ENCODE measurements around the gene CLEC4E.
"Not testable (repeated sequence)": the region's sequence is repeated elsewhere in the genome, so short reads cannot be mapped to it uniquely, and the experiment has no call there.

Gene CLEC4E

DNA sequence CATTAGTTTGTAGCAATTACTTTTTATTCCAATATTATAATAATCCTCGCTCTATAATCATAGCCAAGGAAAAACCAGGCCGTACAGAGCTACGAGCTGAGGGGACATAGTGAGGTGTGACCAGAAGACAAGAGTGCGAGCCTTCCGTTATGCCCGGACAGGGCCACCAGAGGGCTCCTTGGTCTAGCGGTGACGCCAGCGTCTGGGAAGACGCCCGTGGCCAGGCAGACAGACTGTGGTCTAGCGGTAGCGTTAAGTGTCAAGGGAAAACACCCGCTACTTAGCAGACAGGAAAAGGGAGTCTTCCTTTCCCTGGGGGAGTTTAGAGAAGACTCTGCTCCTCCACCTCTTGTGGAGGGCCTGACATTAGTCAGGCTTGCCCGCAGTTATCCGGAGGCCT lies 2.9 kb downstream of the CLEC4E start:
- not testable (repeated sequence) for DNase-seq (ENCODE audit: low spot score)

- no peak for DNase-seq (ENCODE audit: low spot score)
Measured at GRCh38 chr12:8532045-8532444, 8.7 kb downstream of the CLEC4E start.

DNA sequence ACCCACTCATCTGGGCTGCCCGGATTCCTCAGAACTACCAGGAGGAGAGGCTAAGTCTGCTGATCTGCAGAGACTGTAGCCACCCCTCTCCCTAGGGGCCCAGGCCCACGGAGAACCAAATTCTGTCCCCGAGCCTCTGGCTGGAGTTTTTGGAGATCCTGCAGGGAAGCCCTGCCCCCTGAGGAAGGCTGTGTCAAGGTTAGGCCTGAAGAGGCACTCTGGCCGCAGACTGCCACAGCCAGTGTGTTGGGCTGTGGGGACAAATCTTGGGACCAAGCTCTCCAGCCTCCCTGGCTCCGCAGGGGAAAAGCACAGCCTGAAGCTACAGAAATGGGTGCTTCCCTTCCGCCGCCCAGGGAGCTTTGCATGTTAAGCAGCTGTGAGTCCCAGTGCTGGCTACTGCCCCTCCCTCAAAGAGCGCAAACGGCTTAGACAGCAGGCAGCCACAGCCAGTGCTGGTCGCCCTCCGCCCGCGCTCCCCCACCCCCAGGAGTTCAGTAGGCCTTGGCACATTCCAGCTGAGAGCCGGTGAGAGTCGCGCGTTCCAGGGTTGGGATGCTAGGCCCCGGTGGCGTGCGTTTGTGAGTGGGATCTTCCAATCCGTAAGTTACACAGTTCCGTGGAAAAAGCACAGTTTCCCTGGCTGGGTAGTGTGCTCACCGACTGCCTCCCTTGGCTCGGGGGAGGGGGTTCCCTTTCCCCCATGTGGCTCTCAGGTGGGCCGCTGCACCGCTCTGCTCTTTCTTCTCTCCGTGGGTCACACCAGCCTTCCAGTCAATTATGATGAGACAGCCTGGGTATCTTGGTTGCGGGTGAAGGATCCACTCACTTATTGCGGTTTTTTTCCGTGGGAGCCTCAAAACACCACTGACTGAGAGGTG lies 13.2 kb downstream of the CLEC4E start:
- DNase-seq (ENCODE audit: low spot score), result no peak

DNA sequence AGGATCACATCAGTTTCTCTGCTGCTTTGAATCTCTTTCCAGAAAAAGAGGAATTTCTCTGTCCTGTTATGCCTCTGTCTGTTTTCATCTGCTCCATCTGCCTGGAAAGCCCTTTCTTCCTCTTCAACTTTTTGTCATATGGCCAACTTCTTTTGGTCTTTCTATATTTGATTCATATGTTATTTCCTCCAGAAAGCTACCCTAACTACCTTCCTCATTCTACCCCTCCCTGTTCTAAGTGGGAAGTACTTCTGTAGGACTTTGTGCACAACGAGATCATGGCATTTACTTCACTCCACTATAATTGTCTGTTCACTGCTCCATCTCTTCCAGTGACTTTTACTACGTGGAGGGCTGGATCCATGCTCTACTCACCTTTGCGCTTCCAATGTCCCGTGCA lies 21.5 kb downstream of the CLEC4E start:
- DNase-seq (ENCODE audit: low spot score), result no peak

GRCh38 chr12:8517971-8518370 lies 22.7 kb downstream of the CLEC4E start:
- no peak for DNase-seq (ENCODE audit: low spot score)

DNA sequence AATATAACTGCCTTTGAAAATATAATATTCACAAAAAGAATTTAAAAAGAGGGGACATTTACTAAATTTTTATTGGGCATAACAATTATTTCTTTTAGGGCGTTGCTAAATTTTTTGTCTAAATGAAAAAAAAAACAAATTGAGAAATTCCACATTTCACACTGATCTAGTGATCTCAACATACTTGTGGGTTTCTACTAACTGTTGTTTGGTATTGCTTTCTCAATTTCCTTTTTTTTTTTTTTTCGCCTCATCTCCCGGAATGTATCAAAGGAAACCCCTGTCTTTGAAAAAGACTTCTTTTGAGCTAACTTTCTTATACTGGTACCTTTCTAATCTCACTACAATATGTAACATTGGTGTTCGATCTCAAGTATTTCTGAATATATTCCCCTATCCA lies 27.4 kb downstream of the CLEC4E start, which contains the start of gene CLEC4D:
CLEC4D (plus strand) TSS at position 248 of the 400 bp plus-strand sequence. CDS start 230 bp downstream, outside the sequence.
- no peak for DNase-seq (ENCODE audit: low spot score)

DNA sequence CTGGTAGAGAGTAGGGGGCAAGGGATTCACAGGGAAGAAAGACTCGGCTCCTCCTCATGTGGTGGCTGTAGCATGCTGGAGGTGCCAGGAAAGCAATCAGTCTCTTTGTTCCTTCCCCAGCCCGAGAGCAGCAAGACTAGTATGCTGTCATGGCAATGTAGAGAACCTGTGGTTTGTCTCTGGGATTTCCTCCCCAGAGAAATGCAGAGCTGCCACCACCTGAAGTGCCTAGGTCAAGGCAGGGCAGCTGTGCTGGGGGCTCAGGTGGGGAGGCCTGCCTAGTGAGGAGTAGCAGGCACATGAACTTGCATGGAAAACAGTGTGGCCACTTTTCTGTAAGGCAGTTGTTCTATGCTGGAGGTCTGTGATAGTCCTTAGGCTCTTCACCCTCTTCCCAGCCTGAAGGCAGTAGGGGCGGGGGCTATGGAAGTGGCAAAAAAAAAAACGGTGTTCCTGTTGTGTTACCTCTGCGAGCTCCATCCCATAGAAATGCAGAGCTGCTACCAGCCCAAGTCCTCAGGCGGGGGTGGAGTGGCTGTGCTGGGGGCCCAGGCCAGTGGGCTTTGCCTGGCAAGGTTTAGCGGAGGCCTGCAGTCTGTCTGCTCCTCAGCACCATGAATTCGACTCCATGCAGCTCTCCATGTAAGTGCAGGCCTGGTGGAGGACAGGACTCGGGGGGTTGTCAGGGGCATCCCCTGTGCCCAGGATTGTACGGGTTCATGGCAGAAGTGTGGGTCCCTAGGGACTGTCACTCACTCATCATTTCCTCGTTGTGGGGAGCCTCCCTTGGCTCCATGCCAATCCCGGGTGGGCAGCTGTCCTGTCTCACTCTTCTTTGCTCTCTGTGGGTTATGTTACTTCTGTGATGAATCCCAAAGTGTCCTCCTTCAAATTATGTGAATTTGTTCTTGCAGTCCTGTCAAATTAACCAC lies 31.5 kb downstream of the CLEC4E start:
- no peak for DNase-seq (ENCODE audit: low spot score)

GRCh38 chr12:8508223-8508622 lies 32.5 kb downstream of the CLEC4E start:
- no peak for DNase-seq (ENCODE audit: low spot score)

DNA sequence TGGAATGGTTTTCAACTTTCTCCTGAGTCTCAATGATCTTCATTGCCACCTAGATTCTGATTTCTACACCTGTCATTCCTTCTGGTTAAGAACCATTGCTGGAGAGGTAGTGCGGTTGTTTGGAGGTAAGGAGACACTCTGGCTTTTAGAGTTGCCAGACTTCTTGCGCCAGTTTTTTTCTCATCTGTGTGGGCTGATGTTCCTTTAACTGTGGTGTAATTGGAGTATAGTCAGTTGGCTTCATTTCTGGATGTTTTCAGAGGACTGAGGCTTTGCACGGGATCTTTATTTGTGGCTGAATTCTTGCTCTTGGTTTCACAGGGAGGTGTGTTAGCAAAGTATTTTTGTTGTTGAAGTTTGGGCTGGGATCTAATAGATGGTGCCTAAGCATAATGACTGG lies 33.1 kb downstream of the CLEC4E start:
- no peak for DNase-seq (ENCODE audit: low spot score)

- no peak for DNase-seq (ENCODE audit: low spot score)
Measured at GRCh38 chr12:8504351-8504750, 36.4 kb downstream of the CLEC4E start.

- DNase-seq (ENCODE audit: low spot score), result no peak
Measured at GRCh38 chr12:8501720-8502119, 39.0 kb downstream of the CLEC4E start.

GRCh38 chr12:8499616-8500015 lies 41.1 kb downstream of the CLEC4E start:
- no peak for DNase-seq (ENCODE audit: low spot score)

DNA sequence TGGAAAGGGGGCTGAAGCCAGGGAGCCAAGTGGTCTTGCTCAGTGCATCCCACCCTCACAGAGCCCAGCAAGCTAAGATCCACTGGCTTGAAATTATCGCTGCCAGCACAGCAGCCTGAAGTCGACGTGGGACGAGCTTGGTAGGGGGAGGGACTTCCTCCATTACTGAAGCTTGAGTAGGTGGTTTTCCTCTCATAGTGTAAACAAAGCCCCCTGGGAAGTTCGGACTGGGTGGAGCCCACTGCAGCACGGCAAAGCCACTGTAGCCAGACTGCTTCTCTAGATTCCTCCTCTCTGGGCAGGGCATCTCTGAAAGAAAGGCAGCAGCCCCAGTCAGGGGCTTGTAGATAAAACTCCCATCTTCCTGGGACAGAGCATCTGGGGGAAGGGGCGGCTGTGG lies 44.6 kb downstream of the CLEC4E start:
- DNase-seq (ENCODE audit: low spot score), result not testable (repeated sequence)

GRCh38 chr12:8495671-8496070 lies 45.0 kb downstream of the CLEC4E start:
- DNase-seq (ENCODE audit: low spot score), result not testable (repeated sequence)

- peak; percentile 56 for DNase-seq (ENCODE audit: low spot score)
Measured at GRCh38 chr12:8493084-8493483, 47.6 kb downstream of the CLEC4E start.

DNA sequence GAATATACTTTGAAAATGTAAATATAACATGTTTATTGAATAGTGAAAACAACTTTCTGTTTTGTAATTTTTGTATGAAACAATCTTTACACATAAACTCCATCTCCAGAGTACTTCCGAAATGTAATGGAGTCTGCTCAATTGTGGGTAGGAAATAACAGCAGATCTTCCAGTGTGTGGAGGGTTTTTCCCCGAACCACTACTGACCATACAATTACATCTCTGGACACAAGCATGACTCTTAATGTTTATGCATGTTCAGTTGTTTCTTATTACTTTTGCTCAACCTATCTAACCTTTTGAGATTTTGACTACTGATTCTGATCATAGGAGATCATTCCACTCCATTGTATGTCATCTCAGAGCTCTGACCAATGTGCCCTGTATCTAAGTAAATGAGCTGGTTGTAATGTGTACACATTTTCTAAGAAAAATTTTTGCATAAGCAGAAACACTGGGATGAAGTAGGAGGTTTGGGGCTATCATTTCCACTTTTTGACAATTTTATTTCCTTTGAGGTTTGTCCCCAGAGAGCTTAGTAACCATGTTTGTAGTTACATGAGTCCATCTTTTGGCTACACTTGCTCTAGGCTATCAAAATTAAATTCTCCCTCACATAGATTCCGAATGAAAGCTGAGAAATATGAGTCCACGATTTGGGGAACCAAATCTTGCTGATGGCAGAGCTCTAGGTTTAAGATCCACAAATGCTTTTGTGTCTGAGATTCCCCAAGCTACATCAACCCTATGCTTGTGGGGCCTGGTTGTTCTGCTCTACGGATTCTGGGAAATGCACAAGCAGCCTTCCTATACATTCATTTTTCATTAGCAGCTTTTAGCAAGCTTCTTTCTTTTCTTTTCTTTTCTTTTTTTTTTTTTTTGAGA lies 48.8 kb downstream of the CLEC4E start:
- DNase-seq (ENCODE audit: low spot score), result no peak
